GM23338 (cell line): ENCODE measurements around the gene MYRFL. TPM values are rescaled to one million over a fixed set of nuclear protein-coding genes. Genes with fewer than 3 reads are reported as not detected.

ENCODE experiments used
- ATAC-seq: fragments of 200-7000 bp; cut with Tn5 transposase; 3 replicates; pipeline ENCODE4 v1.9.1; 2020
- DNase-seq: peaks from one replicate; pipeline ENCODE4 v3.0.0-alpha.2; 2015; ENCODE audit warnings: low spot score
- H2AFZ ChIP-seq: fragments of 200-600 bp; sonication (generic); 2 replicates; pipeline ENCODE4 v1.8.0; 2016; ENCODE audit warnings: antibody characterized with exemption, mild to moderate bottlenecking, moderate library complexity
- H3F3A ChIP-seq: fragments of 200-600 bp; sonication (generic); replicated peaks from 2 replicates; pipeline ENCODE4 v1.8.0; 2017; ENCODE audit warnings: antibody characterized with exemption, mixed run types, low read depth
- H3K27ac ChIP-seq: fragments of 200-600 bp; sonication (generic); 2 replicates; pipeline ENCODE4 v1.6.1; 2016; ENCODE audit warnings: low read depth
- H3K27me3 ChIP-seq: fragments of 200-600 bp; sonication (generic); 2 replicates; pipeline ENCODE4 v1.8.0; 2016; ENCODE audit warnings: mild to moderate bottlenecking, mixed run types, moderate library complexity; ENCODE audit not compliant: insufficient read depth
- H3K36me3 ChIP-seq: fragments of 200-600 bp; sonication (generic); 2 replicates; pipeline ENCODE4 v1.8.0; 2016; ENCODE audit warnings: mild to moderate bottlenecking; ENCODE audit not compliant: insufficient read depth
- H3K4me1 ChIP-seq: fragments of 200-600 bp; sonication (generic); 2 replicates; pipeline ENCODE4 v1.8.0; 2016; ENCODE audit warnings: mild to moderate bottlenecking, moderate library complexity; ENCODE audit not compliant: insufficient read depth
- H3K4me2 ChIP-seq: fragments of 200-600 bp; sonication (generic); 2 replicates; pipeline ENCODE4 v1.7.1; 2017; ENCODE audit warnings: mixed run types
- H3K4me3 ChIP-seq: fragments of 200-600 bp; sonication (generic); 2 replicates; pipeline ENCODE4 v1.6.1; 2016; ENCODE audit warnings: mixed run types
- H3K79me2 ChIP-seq: fragments of 200-600 bp; sonication (generic); replicated peaks from 2 replicates; pipeline ENCODE4 v1.8.0; 2017; ENCODE audit warnings: mild to moderate bottlenecking; ENCODE audit not compliant: insufficient read depth
- H3K9me2 ChIP-seq: fragments of 200-600 bp; sonication (generic); 2 replicates; pipeline ENCODE4 v1.8.0; 2017; ENCODE audit not compliant: insufficient read depth
- H4K20me1 ChIP-seq: fragments of 200-600 bp; sonication (generic); replicated peaks from 2 replicates; pipeline ENCODE4 v1.8.0; 2017; ENCODE audit warnings: mild to moderate bottlenecking; ENCODE audit not compliant: insufficient read depth
- H3K27ac Mint-ChIP-seq: 2 replicates; pipeline ENCODE4 v1.8.0; 2020; ENCODE audit warnings: inconsistent platforms, mild to moderate bottlenecking, moderate library complexity, mixed read lengths
- H3K27me3 Mint-ChIP-seq: 3 replicates; pipeline ENCODE4 v1.8.0; 2022; ENCODE audit warnings: low read depth, mild to moderate bottlenecking, moderate library complexity, mixed read lengths, inconsistent platforms; ENCODE audit not compliant: insufficient read depth, poor library complexity
- H3K36me3 Mint-ChIP-seq: 3 replicates; pipeline ENCODE4 v1.8.0; 2021; ENCODE audit warnings: low read depth, mild to moderate bottlenecking, inconsistent platforms, moderate library complexity, mixed read lengths
- H3K4me1 Mint-ChIP-seq: 3 replicates; pipeline ENCODE4 v1.8.0; 2020; ENCODE audit warnings: mild to moderate bottlenecking, inconsistent platforms, mixed read lengths
- H3K4me3 Mint-ChIP-seq: 3 replicates; pipeline ENCODE4 v1.8.0; 2021; ENCODE audit warnings: moderate library complexity, mild to moderate bottlenecking, inconsistent platforms, mixed read lengths
- H3K9me3 Mint-ChIP-seq: 3 replicates; pipeline ENCODE4 v1.8.0; 2020; ENCODE audit warnings: moderate library complexity, mild to moderate bottlenecking, inconsistent platforms, mixed read lengths
- CREB1 ChIP-seq: fragments of 250-450 bp; sonication (Bioruptor Pico); IDR thresholded peaks from 2 replicates; pipeline ENCODE4 v1.5.0; 2020; ENCODE audit warnings: low read depth, mild to moderate bottlenecking, moderate library complexity
- CTCF ChIP-seq, 2 experiments: fragments of 200-600 bp in 1 of 2; sonication (generic) in 1 of 2; conservative IDR thresholded peaks; 2 replicates each; pipeline versions ENCODE4 v1.5.1 to v1.6.1; 2016 to 2017; ENCODE audit warnings: antibody characterized with exemption in 2 of 2, low read depth in 2 of 2, mild to moderate bottlenecking in 2 of 2, moderate library complexity in 1 of 2
- ETS1 ChIP-seq: IDR thresholded peaks from 2 replicates; pipeline ENCODE4 v1.6.1; 2016; ENCODE audit warnings: antibody characterized with exemption
- EZH2 ChIP-seq: fragments of 200-600 bp; sonication (generic); IDR thresholded peaks from one replicate; pipeline ENCODE4 v1.8.0; 2017; ENCODE audit warnings: antibody characterized with exemption, mild to moderate bottlenecking, low read depth; ENCODE audit not compliant: unreplicated experiment
- EZH2phosphoT487 ChIP-seq: fragments of 200-600 bp; sonication (generic); IDR thresholded peaks from one replicate; pipeline ENCODE4 v1.8.1; 2018; ENCODE audit warnings: antibody characterized with exemption; ENCODE audit not compliant: unreplicated experiment
- JUNB ChIP-seq: IDR thresholded peaks from one replicate; pipeline ENCODE4 v1.6.1; 2016; ENCODE audit warnings: antibody characterized with exemption; ENCODE audit not compliant: unreplicated experiment
- NANOG ChIP-seq: IDR thresholded peaks from 2 replicates; pipeline ENCODE4 v1.6.1; 2016; ENCODE audit warnings: antibody characterized with exemption, borderline replicate concordance
- POLR2AphosphoS5 ChIP-seq: IDR thresholded peaks from 2 replicates; pipeline ENCODE4 v1.6.1; 2016; ENCODE audit warnings: antibody characterized with exemption, low read depth
- REST ChIP-seq: IDR thresholded peaks from one replicate; pipeline ENCODE4 v1.6.1; 2018; ENCODE audit warnings: antibody characterized with exemption; ENCODE audit not compliant: unreplicated experiment
- STAT1 ChIP-seq: IDR thresholded peaks from one replicate; pipeline ENCODE4 v1.6.1; 2016; ENCODE audit warnings: antibody characterized with exemption; ENCODE audit not compliant: unreplicated experiment
- ZNF114 ChIP-seq: fragments of 250-450 bp; sonication (Bioruptor Pico); IDR thresholded peaks from 2 replicates; pipeline ENCODE4 v1.5.0; 2020; ENCODE audit warnings: mild to moderate bottlenecking, moderate library complexity
- ZNF462 ChIP-seq: fragments of 250-450 bp; sonication (Bioruptor Pico); IDR thresholded peaks from 2 replicates; pipeline ENCODE4 v1.5.0; 2020; ENCODE audit warnings: mild to moderate bottlenecking, moderate library complexity
- polyA plus RNA-seq: library from polyadenylated mRNA; unstranded; fragments of >200 nt; fragmentation: Nextera tagmentation; extraction: Ambion mirVana; gene quantifications from 2 replicates; pipeline ENCODE4 v1.2.1, GENCODE V29; 2016
- total RNA-seq: library from RNA; depleted of rRNA; stranded (reverse); fragments of >200 nt; shearing (Covaris generic); gene quantifications from 2 replicates; pipeline ENCODE4 v1.2.3, GENCODE V29; 2014

Gene MYRFL
- total and polyA plus RNA-seq, 2 experiments from 2014 or later = 2.3 to 2.8 TPM

GRCh38 chr12:69978020-69978419 lies 153.0 kb downstream of the MYRFL start (continued):
- TF ChIP-seq ZNF462 (CRISPR knock-in tag) = no peak

GRCh38 chr12:69981881-69982475 lies 157.0 kb downstream of the MYRFL start:
- H3K4me2 ChIP-seq = no peak overlapping the region
- Mint-ChIP-seq H3K4me1 (peaks cover 10% of the 10 kb centered on the region), H3K4me3 (no peak overlapping the region), H3K27ac (no peak overlapping the region), H3K27me3 (no peaks in the 10 kb centered on the region), H3K36me3 (peaks cover 5% of the 10 kb centered on the region; the same call in 1 of the 3 replicates), H3K9me3 (peaks cover 7% of the 10 kb centered on the region; the same call in 1 of the 3 replicates)
- TF ChIP-seq NANOG = no peak
- no peak for TF ChIP-seq REST
- TF ChIP-seq CREB1 (CRISPR knock-in tag) = no peak
- no peak for TF ChIP-seq POLR2AphosphoS5
- TF ChIP-seq EZH2phosphoT487 = no peak
- no peak for TF ChIP-seq EZH2
- TF ChIP-seq CTCF (conservative IDR thresholded peaks at IDR 0.05; ENCODE audit: low read depth in 2 of 2) = no peak
- TF ChIP-seq STAT1 = no peak
- TF ChIP-seq JUNB = no peak
- TF ChIP-seq ETS1 = no peak
- TF ChIP-seq ZNF114 (CRISPR knock-in tag) = no peak
- ATAC-seq (no peak), DNase-seq (no peak)
- no peak overlapping the region for H2AFZ ChIP-seq
- no peaks in the 10 kb centered on the region for H3K36me3 ChIP-seq
- H3K79me2 ChIP-seq = no peaks in the 10 kb centered on the region
- no peaks in the 10 kb centered on the region for H4K20me1 ChIP-seq
- no peak overlapping the region for H3K27ac ChIP-seq
- H3K4me3 ChIP-seq = no peak overlapping the region
- H3F3A ChIP-seq = no peaks in the 10 kb centered on the region
- no peaks in the 10 kb centered on the region for H3K27me3 ChIP-seq
- H3K9me2 ChIP-seq = no peaks in the 10 kb centered on the region; the same call in 1 of the 2 replicates
- peaks cover 12% of the 10 kb centered on the region for H3K4me1 ChIP-seq
